GM19438 (cell line): ENCODE measurements around the gene NPTX2.

Experiments used
- ATAC-seq: cut with Tn5 transposase; IDR thresholded peaks from one replicate; pipeline ENCODE4 v1.9.1; 2021; ENCODE audit warnings: low read depth; ENCODE audit not compliant: unreplicated experiment

NPTX2 gene

GRCh38 chr7:98617960-98618418, 904 bp downstream of the NPTX2 start:
- ATAC-seq: no peak

GRCh38 chr7:98618786-98619185, 1.7 kb downstream of the NPTX2 start:
- no peak for ATAC-seq

- ATAC-seq: no peak
Measured at GRCh38 chr7:98619450-98620321, 2.6 kb downstream of the NPTX2 start.

GRCh38 chr7:98621573-98622482, 4.7 kb downstream of the NPTX2 start:
- ATAC-seq: no peak

- ATAC-seq: no peak
Measured at GRCh38 chr7:98622926-98623325, 5.8 kb downstream of the NPTX2 start.

GRCh38 chr7:98624846-98625420, 7.8 kb downstream of the NPTX2 start:
- ATAC-seq: no peak

GRCh38 chr7:98626460-98627412, 9.7 kb downstream of the NPTX2 start:
- no peak for ATAC-seq

GRCh38 chr7:98627413-98627790, 10.3 kb downstream of the NPTX2 start:
- no peak for ATAC-seq

GRCh38 chr7:98628418-98628817, 11.3 kb downstream of the NPTX2 start:
- ATAC-seq: no peak

- ATAC-seq: no peak
Measured at GRCh38 chr7:98629001-98629431, 11.9 kb downstream of the NPTX2 start.

GRCh38 chr7:98630149-98630548, 13.1 kb downstream of the NPTX2 start:
- ATAC-seq: no peak

- no peak for ATAC-seq
Measured at GRCh38 chr7:98630770-98631169, 13.7 kb downstream of the NPTX2 start.

- no peak for ATAC-seq
Measured at GRCh38 chr7:98638853-98639252, 21.8 kb downstream of the NPTX2 start.

- no peak for ATAC-seq
Measured at GRCh38 chr7:98640375-98640774, 23.3 kb downstream of the NPTX2 start.

- ATAC-seq: peak; percentile 76
Measured at GRCh38 chr7:98641646-98642500, 24.8 kb downstream of the NPTX2 start.

- no peak for ATAC-seq
Measured at GRCh38 chr7:98643236-98643985, 26.3 kb downstream of the NPTX2 start.

GRCh38 chr7:98646465-98646864, 29.4 kb downstream of the NPTX2 start:
- no peak for ATAC-seq

- no peak for ATAC-seq
Measured at GRCh38 chr7:98647326-98647725, 30.2 kb downstream of the NPTX2 start.
